HCT116 (cell line): ENCODE results near the gene SNTG2. TPM values are rescaled to one million over a fixed set of nuclear protein-coding genes. Genes with fewer than 3 reads are reported as not detected.

Experiments
- ATAC-seq: fragments of 200-7000 bp; cut with Tn5 transposase; 2 replicates; pipeline ENCODE4 v1.9.1; 2020; ENCODE audit warnings: mild to moderate bottlenecking, moderate library complexity
- BruUV-seq: library from RNA; stranded (reverse); fragments of 400-500 nt; replicated peaks from 2 replicates; lab custom pipeline; 2021; lab: Mats Ljungman, UMichigan
- CTCF ChIA-PET: fragments of 300-600 bp; sonication (Branson Sonifier 250); formaldehyde crosslinking; loops from one replicate; lab custom pipeline; 2021; ENCODE audit warnings: antibody characterized with exemption; lab: Charles Lee
- POLR2A ChIA-PET: fragments of 300-600, 350-600 bp; sonication (Branson Sonifier 250); formaldehyde crosslinking; loops from one replicate; lab custom pipeline; 2021; ENCODE audit warnings: antibody characterized with exemption; lab: Charles Lee
- RAD21 ChIA-PET, 2 experiments: fragments of 300-600 bp; sonication (Branson Sonifier 250); formaldehyde crosslinking; loops; one replicate each; lab custom pipeline; 2023; ENCODE audit warnings: low total read pairs in 2 of 2; ENCODE audit not compliant: uncharacterized antibody in 2 of 2, unreplicated experiment in 2 of 2, low non-redundant PET in 1 of 2; lab: Charles Lee
- DNase-seq: peaks from one replicate; pipeline ENCODE4 v3.0.0-alpha.2; 2010; ENCODE audit warnings: low read depth, low spot score
- H2AFZ ChIP-seq: fragments of 200-600 bp; shearing (Covaris generic), sonication (generic); 2 replicates; pipeline ENCODE4 v1.6.1; 2017; ENCODE audit warnings: low read depth, mixed run types, mixed read lengths, antibody characterized with exemption, low read length; ENCODE audit not compliant: poor library complexity, severe bottlenecking
- H3K27ac ChIP-seq: 2 replicates; pipeline ENCODE4 v1.5.1; 2012; ENCODE audit warnings: low read depth, low read length
- H3K27me3 ChIP-seq: fragments of 200-600 bp; sonication (generic); 2 replicates; pipeline ENCODE4 v1.6.1; 2016; ENCODE audit warnings: mixed run types, low read length, mixed read lengths; ENCODE audit not compliant: insufficient read depth
- H3K36me3 ChIP-seq, 2 experiments: fragments of 200-500 bp in 1 of 2; fragments of 200-600 bp in 1 of 2; sonication (Bioruptor generic) in 1 of 2; sonication (generic) in 1 of 2; 2 replicates each; pipeline versions ENCODE4 v1.5.1 to v1.6.1; 2014 to 2016; ENCODE audit warnings: low read length in 2 of 2, inconsistent platforms in 1 of 2, mixed read lengths in 1 of 2, mixed run types in 1 of 2; ENCODE audit not compliant: insufficient read depth in 2 of 2, control insufficient read depth in 1 of 2
- H3K4me1 ChIP-seq, 2 experiments: fragments of 200-600 bp in 1 of 2; sonication (generic) in 1 of 2; 2 replicates each; pipeline versions ENCODE4 v1.5.1 to v1.6.1; 2012 to 2017; ENCODE audit warnings: low read length in 2 of 2, inconsistent platforms in 1 of 2, mild to moderate bottlenecking in 1 of 2, mixed read lengths in 1 of 2, mixed run types in 1 of 2, moderate library complexity in 1 of 2; ENCODE audit not compliant: insufficient read depth in 2 of 2, control insufficient read depth in 1 of 2
- H3K4me2 ChIP-seq: fragments of 200-600 bp; sonication (generic); 2 replicates; pipeline ENCODE4 v1.6.1; 2017; ENCODE audit warnings: mixed run types, low read length, mixed read lengths
- H3K4me3 ChIP-seq, 2 experiments: fragments of 200-600 bp in 1 of 2; sonication (generic) in 1 of 2; replicated peaks in 1 of 2; 2 replicates each; pipeline ENCODE4 v1.5.1; 2011 to 2016; ENCODE audit warnings: low read length in 2 of 2, control low read depth in 1 of 2, low read depth in 1 of 2, mild to moderate bottlenecking in 1 of 2, mixed read lengths in 1 of 2, mixed run types in 1 of 2
- H3K79me2 ChIP-seq: fragments of 200-600 bp; sonication (generic); 2 replicates; pipeline ENCODE4 v1.6.1; 2017; ENCODE audit warnings: mild to moderate bottlenecking, mixed run types, low read length, moderate library complexity, mixed read lengths; ENCODE audit not compliant: insufficient read depth
- H3K9ac ChIP-seq: fragments of 200-600 bp; sonication (generic); 2 replicates; pipeline ENCODE4 v1.6.1; 2016; ENCODE audit warnings: low read length, mixed read lengths
- H3K9me2 ChIP-seq: fragments of 200-600 bp; sonication (generic), shearing (Covaris generic); 2 replicates; pipeline ENCODE4 v1.6.1; 2017; ENCODE audit warnings: mixed run types, mild to moderate bottlenecking, moderate library complexity; ENCODE audit not compliant: insufficient read depth
- H3K9me3 ChIP-seq, 2 experiments: fragments of 200-500 bp in 1 of 2; fragments of 200-600 bp in 1 of 2; sonication (Bioruptor generic) in 1 of 2; sonication (generic) in 1 of 2; 2 replicates each; pipeline ENCODE4 v1.6.1; 2014 to 2017; ENCODE audit warnings: low read length in 2 of 2, mixed read lengths in 2 of 2, inconsistent platforms in 1 of 2, low read depth in 1 of 2, mild to moderate bottlenecking in 1 of 2, mixed run types in 1 of 2, moderate library complexity in 1 of 2; ENCODE audit not compliant: control insufficient read depth in 1 of 2, insufficient read depth in 1 of 2
- H4K20me1 ChIP-seq: fragments of 200-600 bp; sonication (generic), shearing (Covaris generic); 2 replicates; pipeline ENCODE4 v1.6.1; 2017; ENCODE audit warnings: mixed run types, mild to moderate bottlenecking, moderate library complexity; ENCODE audit not compliant: insufficient read depth
- CBX3 ChIP-seq: IDR thresholded peaks from 2 replicates; pipeline ENCODE4 v1.6.1; 2012; ENCODE audit warnings: low read depth
- EGR1 ChIP-seq: IDR thresholded peaks from 2 replicates; pipeline ENCODE4 v1.6.1; 2012; ENCODE audit warnings: low read depth
- ELF1 ChIP-seq: IDR thresholded peaks from 2 replicates; pipeline ENCODE4 v1.6.1; 2012; ENCODE audit warnings: low read depth, borderline replicate concordance
- EZH2phosphoT487 ChIP-seq: fragments of 200-600 bp; IDR thresholded peaks from 2 replicates; pipeline ENCODE4 v1.6.1; 2018; ENCODE audit warnings: antibody characterized with exemption, borderline replicate concordance
- JUND ChIP-seq: IDR thresholded peaks from 2 replicates; pipeline ENCODE4 v1.6.1; 2012
- RAD21 ChIP-seq: IDR thresholded peaks from 2 replicates; pipeline ENCODE4 v1.6.1; 2012; ENCODE audit warnings: low read depth, mild to moderate bottlenecking
- SIN3A ChIP-seq: IDR thresholded peaks from 2 replicates; pipeline ENCODE4 v1.6.1; 2012; ENCODE audit warnings: low read depth
- SRF ChIP-seq: IDR thresholded peaks from 2 replicates; pipeline ENCODE4 v1.6.1; 2012; ENCODE audit warnings: low read depth
- TCF7L2 ChIP-seq: IDR thresholded peaks from 2 replicates; pipeline ENCODE4 v1.7.0; 2011; ENCODE audit warnings: borderline replicate concordance, inconsistent platforms; ENCODE audit not compliant: insufficient read depth, insufficient read length; ENCODE audit errors: extremely low read depth
- ZFX ChIP-seq: fragments of 450-650 bp; IDR thresholded peaks from 2 replicates; pipeline ENCODE4 v1.6.1; 2017
- ZNF274 ChIP-seq: fragments of 200-500 bp; sonication (Bioruptor generic); IDR thresholded peaks from 2 replicates; pipeline ENCODE4 v1.6.1; 2014; ENCODE audit warnings: mild to moderate bottlenecking, low read depth, low read length, inconsistent platforms
- intact Hi-C: fragments of 100-400 bp; cut with micrococcal nuclease; formaldehyde crosslinking; loops from 2 replicates; pipeline ENCODE4 v1.10.0; 2022
- total RNA-seq: library from RNA; stranded (reverse); gene quantifications from one replicate; pipeline ENCODE4 v1.2.1, GENCODE V29; 2021; ENCODE audit not compliant: unreplicated experiment
- TF ChIP-seq, protein P1 (sequence below): IDR thresholded peaks from 2 replicates; pipeline ENCODE4 v1.6.1; 2011; ENCODE audit warnings: mild to moderate bottlenecking, low read length, moderate library complexity; ENCODE audit not compliant: insufficient replicate concordance; ENCODE audit errors: extremely low read depth
- TF ChIP-seq, protein P2 (sequence below): IDR thresholded peaks from 2 replicates; pipeline ENCODE4 v1.6.1; 2012
- TF ChIP-seq, protein P3 (sequence below), 3 experiments: fragments of 200-600 bp in 1 of 3; sonication (generic) in 1 of 3; IDR thresholded peaks in 2 of 3; conservative IDR thresholded peaks in 1 of 3; 2 replicates each; pipeline ENCODE4 v1.5.1; 2012 to 2017; ENCODE audit warnings: low read depth in 2 of 3, low read length in 2 of 3, antibody characterized with exemption in 1 of 3, borderline replicate concordance in 1 of 3, control low read depth in 1 of 3, mild to moderate bottlenecking in 1 of 3, mixed read lengths in 1 of 3, mixed run types in 1 of 3, moderate library complexity in 1 of 3; ENCODE audit not compliant: insufficient read depth in 1 of 3
- TF ChIP-seq, protein P4 (sequence below): IDR thresholded peaks from 2 replicates; pipeline ENCODE4 v1.6.1; 2012

Gene SNTG2
- total RNA-seq, 1 experiment from 2014 or later = not detected

DNA sequence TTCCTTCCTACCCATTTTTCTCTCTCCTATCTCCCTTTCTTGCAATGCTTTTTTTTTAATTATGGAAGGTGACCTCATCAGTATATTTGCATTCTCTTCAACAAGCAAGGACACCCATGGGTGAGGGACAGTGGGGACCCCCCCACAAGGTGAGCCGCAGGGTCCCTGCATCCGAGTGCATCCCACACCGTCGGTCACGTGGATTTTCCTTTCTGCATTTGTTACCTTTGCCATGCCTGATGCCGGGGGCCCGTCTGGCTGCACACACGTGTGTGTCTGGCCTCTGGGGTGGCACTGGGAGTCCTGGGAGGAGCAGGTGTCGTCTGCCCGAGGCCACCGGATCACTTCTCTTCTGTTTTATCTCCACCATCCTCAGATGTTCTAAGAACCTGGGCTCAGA is 30.1 kb upstream of the SNTG2 start (continued):
- TF ChIP-seq, protein P1, sequence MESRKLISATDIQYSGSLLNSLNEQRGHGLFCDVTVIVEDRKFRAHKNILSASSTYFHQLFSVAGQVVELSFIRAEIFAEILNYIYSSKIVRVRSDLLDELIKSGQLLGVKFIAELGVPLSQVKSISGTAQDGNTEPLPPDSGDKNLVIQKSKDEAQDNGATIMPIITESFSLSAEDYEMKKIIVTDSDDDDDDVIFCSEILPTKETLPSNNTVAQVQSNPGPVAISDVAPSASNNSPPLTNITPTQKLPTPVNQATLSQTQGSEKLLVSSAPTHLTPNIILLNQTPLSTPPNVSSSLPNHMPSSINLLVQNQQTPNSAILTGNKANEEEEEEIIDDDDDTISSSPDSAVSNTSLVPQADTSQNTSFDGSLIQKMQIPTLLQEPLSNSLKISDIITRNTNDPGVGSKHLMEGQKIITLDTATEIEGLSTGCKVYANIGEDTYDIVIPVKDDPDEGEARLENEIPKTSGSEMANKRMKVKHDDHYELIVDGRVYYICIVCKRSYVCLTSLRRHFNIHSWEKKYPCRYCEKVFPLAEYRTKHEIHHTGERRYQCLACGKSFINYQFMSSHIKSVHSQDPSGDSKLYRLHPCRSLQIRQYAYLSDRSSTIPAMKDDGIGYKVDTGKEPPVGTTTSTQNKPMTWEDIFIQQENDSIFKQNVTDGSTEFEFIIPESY = no peak

DNA sequence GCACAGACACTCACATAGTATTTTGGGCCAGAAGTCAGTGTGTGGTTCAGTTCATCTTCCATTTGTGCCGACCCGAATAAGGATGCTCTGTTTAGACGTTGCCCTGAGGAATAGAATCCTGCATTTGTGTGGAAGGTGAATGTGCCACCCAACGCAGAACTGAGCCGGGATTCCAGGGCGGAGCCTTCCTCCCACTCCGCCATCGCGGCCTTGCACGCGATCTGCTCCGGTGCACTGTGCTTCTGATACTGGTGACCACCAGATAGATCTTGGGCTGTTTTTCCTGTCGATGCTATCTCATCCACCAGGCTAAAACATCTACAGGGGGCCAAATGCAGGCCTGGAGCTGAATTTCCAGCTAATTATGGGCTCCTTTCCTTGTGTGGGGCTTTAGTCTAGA is 29.6 kb upstream of the SNTG2 start:
- ChIA-PET POLR2A (no interaction called here), CTCF (no interaction called here), RAD21 (no interaction called here)
- H3K4me3 ChIP-seq = no peak overlapping the region
- ATAC-seq = no peak
- H3K27ac ChIP-seq = no peak overlapping the region
- H3K9me2 ChIP-seq = no peaks in the 10 kb centered on the region
- TF ChIP-seq ZFX (no peak), SIN3A (no peak), ELF1 (no peak), TCF7L2 (no peak), ZNF274 (no peak), EZH2phosphoT487 (no peak), JUND (no peak), CBX3 (no peak), SRF (no peak), EGR1 (no peak), RAD21 (no peak)
- TF ChIP-seq, protein P2, sequence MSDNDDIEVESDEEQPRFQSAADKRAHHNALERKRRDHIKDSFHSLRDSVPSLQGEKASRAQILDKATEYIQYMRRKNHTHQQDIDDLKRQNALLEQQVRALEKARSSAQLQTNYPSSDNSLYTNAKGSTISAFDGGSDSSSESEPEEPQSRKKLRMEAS = no peak
- TF ChIP-seq, protein P3, sequence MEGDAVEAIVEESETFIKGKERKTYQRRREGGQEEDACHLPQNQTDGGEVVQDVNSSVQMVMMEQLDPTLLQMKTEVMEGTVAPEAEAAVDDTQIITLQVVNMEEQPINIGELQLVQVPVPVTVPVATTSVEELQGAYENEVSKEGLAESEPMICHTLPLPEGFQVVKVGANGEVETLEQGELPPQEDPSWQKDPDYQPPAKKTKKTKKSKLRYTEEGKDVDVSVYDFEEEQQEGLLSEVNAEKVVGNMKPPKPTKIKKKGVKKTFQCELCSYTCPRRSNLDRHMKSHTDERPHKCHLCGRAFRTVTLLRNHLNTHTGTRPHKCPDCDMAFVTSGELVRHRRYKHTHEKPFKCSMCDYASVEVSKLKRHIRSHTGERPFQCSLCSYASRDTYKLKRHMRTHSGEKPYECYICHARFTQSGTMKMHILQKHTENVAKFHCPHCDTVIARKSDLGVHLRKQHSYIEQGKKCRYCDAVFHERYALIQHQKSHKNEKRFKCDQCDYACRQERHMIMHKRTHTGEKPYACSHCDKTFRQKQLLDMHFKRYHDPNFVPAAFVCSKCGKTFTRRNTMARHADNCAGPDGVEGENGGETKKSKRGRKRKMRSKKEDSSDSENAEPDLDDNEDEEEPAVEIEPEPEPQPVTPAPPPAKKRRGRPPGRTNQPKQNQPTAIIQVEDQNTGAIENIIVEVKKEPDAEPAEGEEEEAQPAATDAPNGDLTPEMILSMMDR (IDR thresholded peaks at IDR 0.05 in 2 of 3, conservative IDR thresholded peaks at IDR 0.05 in 1 of 3; ENCODE audit: borderline replicate concordance in 1 of 3, insufficient read depth in 1 of 3, low read depth in 2 of 3, low read length in 2 of 3) = no peak
- TF ChIP-seq, protein P1 = no peak
- TF ChIP-seq, protein P4, sequence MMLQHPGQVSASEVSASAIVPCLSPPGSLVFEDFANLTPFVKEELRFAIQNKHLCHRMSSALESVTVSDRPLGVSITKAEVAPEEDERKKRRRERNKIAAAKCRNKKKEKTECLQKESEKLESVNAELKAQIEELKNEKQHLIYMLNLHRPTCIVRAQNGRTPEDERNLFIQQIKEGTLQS = no peak
- no peaks in the 10 kb centered on the region for H4K20me1 ChIP-seq
- H3K79me2 ChIP-seq = no peaks in the 10 kb centered on the region
- H2AFZ ChIP-seq = no peak overlapping the region
- BruUV-seq = no TSS peak
- DNase-seq = no peak
- H3K36me3 ChIP-seq = no peaks in the 10 kb centered on the region
- intact Hi-C loops = no loop called here
- no peaks in the 10 kb centered on the region for H3K4me1 ChIP-seq
- H3K4me2 ChIP-seq = no peak overlapping the region
- peaks cover 41% of the 10 kb centered on the region for H3K27me3 ChIP-seq
- H3K9me3 ChIP-seq = no peaks in the 10 kb centered on the region
- no peak overlapping the region for H3K9ac ChIP-seq
